Measurements from ENCODE around the gene RYR1.
"Not testable (repeated sequence)": the region's sequence is repeated elsewhere in the genome, so short reads cannot be mapped to it uniquely, and the experiment has no call there.

Gene RYR1

GRCh38 chr19:38488096-38488495, 54.6 kb downstream of the RYR1 start:
- no peak overlapping the region for H3K27ac ChIP-seq
- no peak for DNase-seq
- no peak for TF ChIP-seq CTCF (IDR thresholded peaks at IDR 0.05; ENCODE audit: low read depth, low read length)
- H3K9me3 ChIP-seq (ENCODE audit: severe bottlenecking) = no peaks in the 10 kb centered on the region
- no peaks in the 10 kb centered on the region for H3K36me3 ChIP-seq
- H3K4me3 ChIP-seq (ENCODE audit: low read depth, low read length) = no peak overlapping the region
- H3K27me3 ChIP-seq (ENCODE audit: insufficient read depth, low read depth, severe bottlenecking) = no peaks in the 10 kb centered on the region

DNA sequence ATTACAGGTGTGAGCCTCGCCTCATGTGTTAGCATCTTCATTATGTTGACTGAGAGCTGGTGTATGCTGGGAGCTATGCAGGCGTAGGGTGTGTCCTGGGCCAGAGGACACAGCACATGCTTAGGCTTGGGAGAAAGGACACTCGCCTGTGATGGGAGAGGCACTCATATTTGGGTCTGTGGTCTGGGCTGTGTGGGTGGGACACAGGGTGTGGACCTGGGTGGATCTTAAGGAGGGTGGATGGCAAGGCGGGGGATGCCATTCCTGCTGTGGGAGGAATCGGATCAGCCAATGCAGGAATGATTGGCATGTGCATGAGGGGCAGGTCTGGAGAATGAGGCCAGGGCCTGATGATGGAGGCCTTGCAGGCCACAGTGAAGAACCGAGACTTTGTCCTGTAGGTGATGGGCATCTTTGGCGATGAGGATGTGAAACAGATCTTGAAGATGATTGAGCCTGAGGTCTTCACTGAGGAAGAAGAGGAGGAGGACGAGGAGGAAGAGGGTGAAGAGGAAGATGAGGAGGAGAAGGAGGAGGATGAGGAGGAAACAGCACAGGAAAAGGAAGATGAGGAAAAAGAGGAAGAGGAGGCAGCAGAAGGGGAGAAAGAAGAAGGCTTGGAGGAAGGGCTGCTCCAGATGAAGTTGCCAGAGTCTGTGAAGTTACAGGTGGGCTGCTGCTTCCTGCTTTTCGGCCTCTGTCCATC, 55.4 kb downstream of the RYR1 start:
- Histone ChIP-seq H3K4me3 (ENCODE audit: low read depth, low read length) (no peak overlapping the region), H3K27ac (no peak overlapping the region), H3K27me3 (ENCODE audit: insufficient read depth, low read depth, severe bottlenecking) (no peaks in the 10 kb centered on the region), H3K9me3 (ENCODE audit: severe bottlenecking) (no peaks in the 10 kb centered on the region), H3K36me3 (no peaks in the 10 kb centered on the region)
- no peak for DNase-seq
- no peak for TF ChIP-seq CTCF (IDR thresholded peaks at IDR 0.05; ENCODE audit: low read depth, low read length)

DNA sequence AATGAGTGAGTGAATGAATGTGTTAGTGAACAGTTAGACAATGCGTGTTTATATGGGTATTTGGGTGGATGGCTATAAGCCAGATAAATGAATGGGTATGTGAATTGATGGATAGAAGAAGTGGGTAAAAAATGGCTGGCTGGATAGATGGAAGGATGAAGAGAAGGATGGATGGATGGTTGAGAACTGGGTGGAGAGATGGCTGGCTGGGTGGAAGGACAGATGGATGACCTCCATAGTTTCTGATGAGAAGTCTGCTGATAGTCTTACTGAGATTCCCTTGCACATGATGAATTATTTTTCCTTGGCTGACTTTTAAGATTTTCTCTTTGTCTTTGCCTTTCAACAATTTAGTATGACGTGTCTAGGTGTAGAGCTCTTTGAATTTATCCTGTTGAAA, 57.4 kb downstream of the RYR1 start:
- no peak for TF ChIP-seq CTCF (IDR thresholded peaks at IDR 0.05; ENCODE audit: low read depth, low read length)
- H3K36me3 ChIP-seq = no peaks in the 10 kb centered on the region
- DNase-seq = no peak
- H3K4me3 ChIP-seq (ENCODE audit: low read depth, low read length) = no peak overlapping the region
- H3K27ac ChIP-seq = no peak overlapping the region
- H3K9me3 ChIP-seq (ENCODE audit: severe bottlenecking) = no peaks in the 10 kb centered on the region
- H3K27me3 ChIP-seq (ENCODE audit: insufficient read depth, low read depth, severe bottlenecking) = no peaks in the 10 kb centered on the region

- H3K36me3 ChIP-seq = no peaks in the 10 kb centered on the region
- no peak overlapping the region for H3K27ac ChIP-seq
- H3K9me3 ChIP-seq (ENCODE audit: severe bottlenecking) = no peaks in the 10 kb centered on the region
- no peak for DNase-seq
- no peak for TF ChIP-seq CTCF (IDR thresholded peaks at IDR 0.05; ENCODE audit: low read depth, low read length)
- no peaks in the 10 kb centered on the region for H3K27me3 ChIP-seq (ENCODE audit: insufficient read depth, low read depth, severe bottlenecking)
- H3K4me3 ChIP-seq (ENCODE audit: low read depth, low read length) = no peak overlapping the region
Observed at GRCh38 chr19:38492181-38492813, 58.8 kb downstream of the RYR1 start.

DNA sequence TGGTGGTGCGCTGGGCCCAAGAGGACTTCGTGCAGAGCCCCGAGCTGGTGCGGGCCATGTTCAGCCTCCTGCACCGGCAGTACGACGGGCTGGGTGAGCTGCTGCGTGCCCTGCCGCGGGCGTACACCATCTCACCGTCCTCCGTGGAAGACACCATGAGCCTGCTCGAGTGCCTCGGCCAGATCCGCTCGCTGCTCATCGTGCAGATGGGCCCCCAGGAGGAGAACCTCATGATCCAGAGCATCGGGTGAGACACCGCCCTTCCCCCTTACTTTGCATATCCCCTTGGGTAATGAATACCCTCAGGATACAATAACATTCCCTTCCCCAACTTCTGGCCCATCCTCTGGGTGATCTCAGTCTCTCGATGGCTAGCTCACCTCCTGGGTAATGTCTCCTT, 60.9 kb downstream of the RYR1 start:
- DNase-seq = no peak
- Histone ChIP-seq H3K36me3 (no peaks in the 10 kb centered on the region), H3K27ac (no peak overlapping the region), H3K9me3 (ENCODE audit: severe bottlenecking) (no peaks in the 10 kb centered on the region), H3K4me3 (ENCODE audit: low read depth, low read length) (no peak overlapping the region), H3K27me3 (ENCODE audit: insufficient read depth, low read depth, severe bottlenecking) (no peaks in the 10 kb centered on the region)
- no peak for TF ChIP-seq CTCF (IDR thresholded peaks at IDR 0.05; ENCODE audit: low read depth, low read length)

- DNase-seq; H3K27ac ChIP-seq; H3K9me3 ChIP-seq (ENCODE audit: severe bottlenecking); H3K27me3 ChIP-seq (ENCODE audit: insufficient read depth, low read depth, severe bottlenecking); H3K4me3 ChIP-seq (ENCODE audit: low read depth, low read length); H3K36me3 ChIP-seq: not testable (repeated sequence)
Observed at GRCh38 chr19:38495375-38495774, 61.9 kb downstream of the RYR1 start.
